Transverse colon (tissue), 4 donors: Measurements from ENCODE around the gene TSC22D3. TPM values are rescaled to one million over a fixed set of nuclear protein-coding genes. Genes with fewer than 3 reads are reported as not detected.

Source experiments
- DNase-seq: peaks from one replicate; pipeline ENCODE4 v3.0.0-alpha.2; 2019
- H3K27ac ChIP-seq, 4 donors: fragments of 200-600 bp; sonication (generic); 2 replicates each; pipeline ENCODE4 v1.5.1; 2016 to 2018; ENCODE audit warnings: inconsistent platforms in 4 of 4
- H3K27me3 ChIP-seq: fragments of 200-600 bp; sonication (generic); 2 replicates; pipeline ENCODE4 v1.5.1; 2017; ENCODE audit warnings: inconsistent platforms
- H3K36me3 ChIP-seq, 4 donors: fragments of 200-600 bp; sonication (generic); 2 replicates each; pipeline ENCODE4 v1.5.1; 2017 to 2019; ENCODE audit warnings: inconsistent platforms in 4 of 4
- H3K4me1 ChIP-seq, 4 donors: fragments of 200-600 bp; sonication (generic); 2 replicates each; pipeline ENCODE4 v1.5.1; 2017 to 2020; ENCODE audit warnings: inconsistent platforms in 4 of 4
- H3K4me3 ChIP-seq, 4 donors: fragments of 200-600 bp; sonication (generic); 1 replicate in 1 of 4; 2 replicates in 3 of 4; pipeline versions ENCODE4 v1.5.1 to v1.6.1; 2017 to 2019; ENCODE audit warnings: inconsistent platforms in 4 of 4
- H3K9me3 ChIP-seq, 2 donors: fragments of 200-600 bp; sonication (generic); 2 replicates each; pipeline ENCODE4 v1.5.1; 2017 to 2019; ENCODE audit warnings: inconsistent platforms in 2 of 2
- CTCF ChIP-seq, 5 experiments: fragments of 200-600 bp in 3 of 5; fragments of 450-650 bp in 2 of 5; sonication (generic) in 3 of 5; IDR thresholded peaks; 1 replicate in 2 of 5; 2 replicates in 3 of 5; pipeline ENCODE4 v1.5.1; 2016 to 2017; ENCODE audit warnings: antibody characterized with exemption in 5 of 5, inconsistent platforms in 3 of 5, mild to moderate bottlenecking in 2 of 5, moderate library complexity in 1 of 5
- EP300 ChIP-seq: sonication (generic); formaldehyde crosslinking; IDR thresholded peaks from one replicate; pipeline ENCODE4 v1.6.1; 2017; ENCODE audit warnings: antibody characterized with exemption, low read depth
- POLR2A ChIP-seq: fragments of 450-650 bp; IDR thresholded peaks from one replicate; pipeline ENCODE4 v1.6.1; 2016; ENCODE audit warnings: antibody characterized with exemption, mild to moderate bottlenecking, moderate library complexity
- POLR2AphosphoS5 ChIP-seq, 3 donors: sonication (generic); formaldehyde crosslinking; IDR thresholded peaks; one replicate each; pipeline ENCODE4 v1.6.1; 2016; ENCODE audit warnings: antibody characterized with exemption in 3 of 3
- WGBS, 2 donors: methylation state at CpG; one replicate each; pipeline ENCODE4 v1.1.5; 2018; ENCODE audit warnings: low coverage in 1 of 2; 5-methylcytosine and 5-hydroxymethylcytosine counted together
- in situ Hi-C, 4 donors: fragments of 200-750 bp; cut with MboI; loops; one replicate each; pipeline versions ENCODE4 v1.15.0 to v1.15.1; 2017; ENCODE audit warnings: low sequenced_read_pairs in 3 of 4, low pct_ligation_motif_present in 1 of 4, low pct_unique_long_range_greater_than_20kb in 1 of 4
- intact Hi-C: fragments of 100-400 bp; cut with DNase I; formaldehyde crosslinking; loops from one replicate; pipeline ENCODE4 v1.15.1; 2023; ENCODE audit warnings: low total_unique reads
- total RNA-seq, 4 donors: library from RNA; depleted of rRNA; stranded (reverse); fragments of >200 nt; gene quantifications; one replicate each; pipeline ENCODE4 v1.1.0, GENCODE V29; 2016

Gene TSC22D3
- total RNA-seq, 4 donors from 2014 or later, result 146 to 349 (median 202) TPM

GRCh38 chrX:107675365-107675654, 100.3 kb downstream of the TSC22D3 start:
- H3K4me3 ChIP-seq, result peak overlapping the region in 1 of 4 donors; percentile 63
- peak overlapping the region; percentile 88 to 96 (median 92) for H3K27ac ChIP-seq
- no peaks in the 10 kb centered on the region for H3K36me3 ChIP-seq
- H3K9me3 ChIP-seq, result no peaks in the 10 kb centered on the region
- H3K4me1 ChIP-seq, result peaks cover 4 to 32% (median 11%) of the 10 kb centered on the region in 4 donors
- in situ Hi-C loops, result loop anchor here in 1 of 4 donors (5.0 kb wide), 1 partner anchor 42 kb away; no protein-coding TSS in a partner anchor
- H3K27me3 ChIP-seq, result no peaks in the 10 kb centered on the region
- TF ChIP-seq CTCF (IDR thresholded peaks at IDR 0.05) (no peak), POLR2AphosphoS5 (IDR thresholded peaks at IDR 0.05) (no peak), POLR2A (no peak), EP300 (no peak)
- DNase-seq, result no peak
- 85% methylated on average over 1 of the region's 1 CpG; no CpG with 5 or more reads in 1 of the 2 donors for WGBS, 2 donors
- intact Hi-C loops, result loop anchor here (5.0 kb wide), 1 partner anchor 42 kb away; no protein-coding TSS in a partner anchor

DNA sequence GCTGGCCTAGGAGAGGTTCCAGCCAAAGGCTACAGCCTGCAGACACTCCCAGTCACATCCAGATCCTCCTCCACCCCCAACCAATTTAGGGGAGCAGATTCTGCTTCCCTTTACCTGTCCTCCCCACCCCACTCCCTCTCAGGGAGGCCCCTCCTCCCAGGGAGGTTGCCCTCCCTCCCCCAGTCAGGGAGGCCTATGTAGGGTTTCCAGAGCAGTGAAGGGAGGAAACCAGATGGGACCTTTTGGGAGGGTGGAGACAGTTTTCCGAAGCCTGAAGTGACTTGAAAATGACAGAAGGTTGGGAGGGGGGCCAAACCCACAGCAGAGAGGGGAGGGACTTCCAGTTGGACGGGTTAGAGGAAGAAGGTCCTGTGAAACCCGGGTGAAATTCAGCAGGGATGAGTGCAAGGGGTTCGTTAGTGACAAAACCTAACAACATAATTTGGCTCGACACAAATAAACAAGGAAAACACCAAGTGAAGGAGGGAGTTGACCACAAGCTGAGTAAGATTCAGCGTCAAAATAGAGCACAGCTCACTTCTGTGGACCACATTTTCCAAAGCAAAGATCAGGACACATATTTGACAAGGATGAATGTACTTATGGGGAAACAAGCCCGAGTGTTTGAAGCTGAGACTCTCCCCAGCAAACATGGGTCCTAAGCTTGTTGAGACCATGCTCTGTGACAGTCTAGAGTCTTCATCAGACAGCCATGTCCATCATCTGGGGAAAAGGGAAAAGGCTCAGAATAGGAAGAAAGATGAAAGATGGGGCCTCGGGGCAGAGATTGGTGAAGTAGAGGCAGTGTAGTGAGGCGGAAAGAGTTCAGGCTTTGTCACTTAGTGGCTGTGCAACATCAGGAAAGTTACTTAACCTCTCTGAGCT, 100.9 kb downstream of the TSC22D3 start:
- Histone ChIP-seq H3K4me1 (peaks cover 4 to 32% (median 11%) of the 10 kb centered on the region in 4 donors), H3K36me3 (no peaks in the 10 kb centered on the region), H3K27me3 (no peaks in the 10 kb centered on the region), H3K4me3 (peak overlapping the region in 1 of 4 donors; percentile 63), H3K9me3 (no peaks in the 10 kb centered on the region), H3K27ac (peak overlapping the region; percentile 88 to 96 (median 92))
- in situ Hi-C loops (loop anchor here in 2 of 4 donors (5.0 to 25.0 kb wide), 3 partner anchors 43 to 213 kb away; no protein-coding TSS in a partner anchor), intact Hi-C loops (loop anchor here (5.0 kb wide), 1 partner anchor 43 kb away; no protein-coding TSS in a partner anchor)
- TF ChIP-seq CTCF (IDR thresholded peaks at IDR 0.05), result no peak
- TF ChIP-seq POLR2A, result peak; percentile 33
- peak; percentile 31 to 76 (median 73) for TF ChIP-seq POLR2AphosphoS5 (IDR thresholded peaks at IDR 0.05)
- no peak for TF ChIP-seq EP300
- 39% methylated on average over 9 of the region's 9 CpGs; no CpG with 5 or more reads in 1 of the 2 donors for WGBS, 2 donors
- DNase-seq, result peak; percentile 69

DNA sequence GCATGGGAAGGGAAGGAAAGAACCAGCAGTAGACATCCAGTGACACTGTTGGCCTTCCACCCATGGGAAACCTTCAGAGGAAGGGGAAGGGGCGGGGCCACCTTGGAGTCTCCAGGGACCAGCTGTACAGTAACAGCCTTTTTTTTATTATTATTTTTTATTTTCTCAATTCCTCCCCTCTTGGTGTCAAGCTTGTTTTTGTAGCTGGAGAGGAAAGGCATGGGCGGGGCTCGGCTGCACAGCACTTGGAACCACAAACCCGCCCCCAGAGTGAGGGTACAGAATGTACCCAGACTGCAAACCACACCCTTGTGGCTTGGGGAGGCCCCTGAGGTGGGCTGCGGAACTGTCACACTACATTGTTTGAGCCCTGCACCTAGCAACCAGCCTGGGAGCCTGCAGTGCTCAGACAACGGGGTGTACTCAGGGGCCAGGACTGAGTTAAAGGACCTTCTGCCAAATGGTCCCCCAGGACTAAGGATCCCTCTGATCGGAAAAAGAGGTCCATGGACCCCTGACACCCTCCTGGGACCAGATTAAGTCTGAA, 101.6 kb downstream of the TSC22D3 start:
- Histone ChIP-seq H3K36me3 (no peaks in the 10 kb centered on the region), H3K27me3 (no peaks in the 10 kb centered on the region), H3K9me3 (no peaks in the 10 kb centered on the region), H3K27ac (peak overlapping the region; percentile 88 to 96 (median 92)), H3K4me3 (peak overlapping the region in 1 of 4 donors; percentile 11), H3K4me1 (peaks cover 4 to 32% (median 11%) of the 10 kb centered on the region in 4 donors)
- DNase-seq, result peak; percentile 88
- TF ChIP-seq POLR2AphosphoS5 (IDR thresholded peaks at IDR 0.05) (peak; percentile 52 to 68 (median 65)), EP300 (peak; percentile 97), POLR2A (peak; percentile 31), CTCF (IDR thresholded peaks at IDR 0.05) (peak in 1 of 5 experiments; percentile 23)
- 33% methylated on average over 7 of the region's 7 CpGs; no CpG with 5 or more reads in 1 of the 2 donors for WGBS, 2 donors
- intact Hi-C loops (loop anchor here (2.0 kb wide), 1 partner anchor 103 kb away; the partner anchor contains the start of gene NCBP2L), in situ Hi-C loops (loop anchor here in 2 of 4 donors (25.0 kb wide), 2 partner anchors 88 to 213 kb away; no protein-coding TSS in a partner anchor)

GRCh38 chrX:107673431-107673830, 102.2 kb downstream of the TSC22D3 start:
- peaks cover 4 to 28% (median 11%) of the 10 kb centered on the region in 4 donors for H3K4me1 ChIP-seq
- in situ Hi-C loops (loop anchor here in 2 of 4 donors (25.0 kb wide), 2 partner anchors 89 to 214 kb away; no protein-coding TSS in a partner anchor), intact Hi-C loops (loop anchor here (2.0 kb wide), 1 partner anchor 103 kb away; the partner anchor contains the start of gene NCBP2L)
- no peak for DNase-seq
- H3K9me3 ChIP-seq, result no peaks in the 10 kb centered on the region
- no peak overlapping the region for H3K4me3 ChIP-seq
- 75% methylated on average over 6 of the region's 6 CpGs; no CpG with 5 or more reads in 1 of the 2 donors for WGBS, 2 donors
- H3K27me3 ChIP-seq, result no peaks in the 10 kb centered on the region
- TF ChIP-seq EP300 (no peak), POLR2AphosphoS5 (IDR thresholded peaks at IDR 0.05) (no peak), CTCF (IDR thresholded peaks at IDR 0.05) (no peak), POLR2A (no peak)
- no peaks in the 10 kb centered on the region for H3K36me3 ChIP-seq
- H3K27ac ChIP-seq, result peak overlapping the region; percentile 88 to 96 (median 92)
